Measurements from ENCODE around the gene SBK1. TPM values are rescaled to one million over a fixed set of nuclear protein-coding genes. Genes with fewer than 3 reads are reported as not detected.

Gene SBK1
- total and polyA plus RNA-seq, 10 of the 15 experiments (the other 5 are each of a cell fraction or from before 2014, with no cell fraction given), result 0.04 to 0.26 (median 0.06) TPM; not detected in 4

GRCh38 chr16:28277537-28278388 is 14.6 kb upstream of the SBK1 start (continued):
- TF ChIP-seq ZNF24 (IDR thresholded peaks at IDR 0.05) (no peak), CBX3 (IDR thresholded peaks at IDR 0.05; ENCODE audit: borderline replicate concordance, low read depth) (no peak), BRCA1 (IDR thresholded peaks at IDR 0.05; ENCODE audit: low read depth, low read length) (no peak), RB1 (IDR thresholded peaks at IDR 0.05; ENCODE audit: borderline replicate concordance) (peak; percentile 60; the same call in 1 of the 2 replicates), HDAC2 (IDR thresholded peaks at IDR 0.05) (no peak), MEF2A (IDR thresholded peaks at IDR 0.05; ENCODE audit: insufficient read depth, low read depth, low read length) (no peak), ZZZ3 (IDR thresholded peaks at IDR 0.05; ENCODE audit: control insufficient read depth, insufficient read length, low read depth) (no peak), TBL1XR1 (IDR thresholded peaks at IDR 0.05; ENCODE audit: low read depth, low read length) (no peak), BMI1 (IDR thresholded peaks at IDR 0.05; ENCODE audit: borderline replicate concordance) (no peak), CBFB (IDR thresholded peaks at IDR 0.05; ENCODE audit: low read depth) (no peak), JUND (IDR thresholded peaks at IDR 0.05; ENCODE audit: low read depth, low read length) (no peak), SPI1 (IDR thresholded peaks at IDR 0.05; ENCODE audit: borderline replicate concordance, insufficient read depth, low read depth, low read length) (no peak), RUNX3 (IDR thresholded peaks at IDR 0.05; ENCODE audit: low read length) (0 out of 2 replicates have a peak, but pooled peaks have one; percentile 18), CUX1 (IDR thresholded peaks at IDR 0.05; ENCODE audit: insufficient replicate concordance, low read depth, low read length) (no peak), YY1 (IDR thresholded peaks at IDR 0.05; ENCODE audit: low read depth, low read length) (peak; percentile 52; the same call in 1 of the 2 replicates), MYB (IDR thresholded peaks at IDR 0.05; ENCODE audit: borderline replicate concordance, low read depth, low read length) (no peak), SMARCA5 (IDR thresholded peaks at IDR 0.05) (peak; percentile 55; the same call in 1 of the 2 replicates), GATAD2B (conservative IDR thresholded peaks at IDR 0.05; ENCODE audit: low read depth) (no peak), STAT3 (IDR thresholded peaks at IDR 0.05; ENCODE audit: low read depth, low read length) (no peak), BCL11A (IDR thresholded peaks at IDR 0.05; ENCODE audit: low read depth, low read length) (no peak), PML (IDR thresholded peaks at IDR 0.05; ENCODE audit: low read length) (no peak), FOS (IDR thresholded peaks at IDR 0.05; ENCODE audit: borderline replicate concordance, extremely low read depth, insufficient read length) (no peak), RAD21 (IDR thresholded peaks at IDR 0.05; ENCODE audit: insufficient read depth, low read depth, low read length) (peak; percentile 93), MTA2 (IDR thresholded peaks at IDR 0.05; ENCODE audit: low read depth) (no peak), CHD4 (IDR thresholded peaks at IDR 0.05) (no peak), PAX8 (IDR thresholded peaks at IDR 0.05) (no peak), BCL3 (IDR thresholded peaks at IDR 0.05; ENCODE audit: borderline replicate concordance, insufficient read depth, low read depth, low read length, poor library complexity, severe bottlenecking) (no peak)

All from GM12878 (cell line).